Gastroesophageal sphincter (tissue), 4 donors: ENCODE measurements around the gene CEP78. TPM values are rescaled to one million over a fixed set of nuclear protein-coding genes. Genes with fewer than 3 reads are reported as not detected.
"Not testable (repeated sequence)": the region's sequence is repeated elsewhere in the genome, so short reads cannot be mapped to it uniquely, and the experiment has no call there.

Source experiments
- ATAC-seq: fragments of 150-250 bp; one replicate; pipeline ENCODE4 v1.9.1; 2016; ENCODE audit warnings: mild to moderate bottlenecking, moderate library complexity
- H3K27ac ChIP-seq, 4 donors: fragments of 200-600 bp; sonication (generic) in 3 of 4; 1 replicate in 3 of 4; 2 replicates in 1 of 4; pipeline ENCODE4 v1.5.1; 2016 to 2019
- H3K27me3 ChIP-seq: fragments of 200-600 bp; sonication (generic); one replicate; pipeline ENCODE4 v1.5.1; 2019
- H3K36me3 ChIP-seq, 2 donors: fragments of 200-600 bp; sonication (generic); one replicate each; pipeline ENCODE4 v1.5.1; 2019; ENCODE audit warnings: control low read depth in 1 of 2
- H3K4me1 ChIP-seq, 3 donors: fragments of 200-600 bp; sonication (generic); 1 replicate in 2 of 3; 2 replicates in 1 of 3; pipeline ENCODE4 v1.5.1; 2016 to 2019; ENCODE audit warnings: control low read depth in 2 of 3
- H3K4me3 ChIP-seq, 2 donors: fragments of 200-600 bp; sonication (generic); one replicate each; pipeline ENCODE4 v1.5.1; 2019; ENCODE audit warnings: mild to moderate bottlenecking in 1 of 2, moderate library complexity in 1 of 2
- H3K9me3 ChIP-seq, 3 donors: fragments of 200-600 bp; sonication (generic); one replicate each; pipeline ENCODE4 v1.5.1; 2017 to 2019; ENCODE audit warnings: control low read depth in 2 of 3
- EP300 ChIP-seq: sonication (generic); formaldehyde crosslinking; IDR thresholded peaks from one replicate; pipeline ENCODE4 v1.6.1; 2017; ENCODE audit warnings: antibody characterized with exemption, mild to moderate bottlenecking
- POLR2A ChIP-seq, 2 donors: fragments of 450-650 bp; IDR thresholded peaks; one replicate each; pipeline ENCODE4 v1.6.1; 2017; ENCODE audit warnings: antibody characterized with exemption in 2 of 2, mild to moderate bottlenecking in 2 of 2, moderate library complexity in 1 of 2
- POLR2AphosphoS5 ChIP-seq: sonication (generic); formaldehyde crosslinking; IDR thresholded peaks from one replicate; pipeline ENCODE4 v1.6.1; 2017; ENCODE audit warnings: antibody characterized with exemption
- WGBS, 2 donors: methylation state at CpG; one replicate each; pipeline ENCODE4 v1.1.5; 2018; ENCODE audit warnings: low coverage in 1 of 2; 5-methylcytosine and 5-hydroxymethylcytosine counted together
- total RNA-seq, 4 donors: library from RNA; depleted of rRNA; stranded (reverse); fragments of >200 nt; gene quantifications; one replicate each; pipeline ENCODE4 v1.1.0, GENCODE V29; 2016
- TF ChIP-seq, protein P1 (sequence below), 4 experiments: fragments of 200-600 bp in 2 of 4; fragments of 450-650 bp in 2 of 4; sonication (generic) in 1 of 4; IDR thresholded peaks; one replicate each; pipeline ENCODE4 v1.5.1; 2017 to 2019; ENCODE audit warnings: antibody characterized with exemption in 4 of 4, mild to moderate bottlenecking in 2 of 4, moderate library complexity in 2 of 4

The CEP78 gene
- total RNA-seq, 4 donors from 2014 or later = 7.4 to 11.1 (median 9.3) TPM

DNA sequence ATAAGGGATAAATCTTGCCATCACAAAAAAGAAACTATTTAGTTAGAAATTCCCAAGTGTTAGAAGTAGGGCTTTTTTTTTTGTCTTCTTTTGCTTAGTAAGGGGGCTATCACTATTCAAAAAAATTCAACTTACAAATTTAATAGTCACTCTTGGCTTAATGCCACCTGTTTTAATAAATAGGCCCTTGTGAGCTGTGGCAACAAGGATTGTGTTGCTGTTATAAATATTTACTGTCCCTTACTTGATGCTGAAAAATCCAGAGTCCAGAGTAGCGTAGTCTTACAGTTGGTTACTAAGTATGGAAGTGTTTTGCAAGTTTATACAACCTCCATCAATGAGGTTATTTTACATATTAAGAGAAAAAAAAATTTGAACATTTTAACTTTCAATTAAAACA is 21.4 kb upstream of the CEP78 start:
- no peak overlapping the region for H3K4me3 ChIP-seq
- H3K27ac ChIP-seq = no peak overlapping the region
- peaks cover 0 to 13% (median 0%) of the 10 kb centered on the region in 3 donors for H3K4me1 ChIP-seq
- H3K9me3 ChIP-seq = no peaks in the 10 kb centered on the region
- WGBS, 2 donors = 60 to 88% methylated on average over 1 of the region's 1 CpG
- ATAC-seq = no peak
- TF ChIP-seq EP300 (no peak), POLR2A (IDR thresholded peaks at IDR 0.05) (no peak), POLR2AphosphoS5 (no peak)
- TF ChIP-seq, protein P1, sequence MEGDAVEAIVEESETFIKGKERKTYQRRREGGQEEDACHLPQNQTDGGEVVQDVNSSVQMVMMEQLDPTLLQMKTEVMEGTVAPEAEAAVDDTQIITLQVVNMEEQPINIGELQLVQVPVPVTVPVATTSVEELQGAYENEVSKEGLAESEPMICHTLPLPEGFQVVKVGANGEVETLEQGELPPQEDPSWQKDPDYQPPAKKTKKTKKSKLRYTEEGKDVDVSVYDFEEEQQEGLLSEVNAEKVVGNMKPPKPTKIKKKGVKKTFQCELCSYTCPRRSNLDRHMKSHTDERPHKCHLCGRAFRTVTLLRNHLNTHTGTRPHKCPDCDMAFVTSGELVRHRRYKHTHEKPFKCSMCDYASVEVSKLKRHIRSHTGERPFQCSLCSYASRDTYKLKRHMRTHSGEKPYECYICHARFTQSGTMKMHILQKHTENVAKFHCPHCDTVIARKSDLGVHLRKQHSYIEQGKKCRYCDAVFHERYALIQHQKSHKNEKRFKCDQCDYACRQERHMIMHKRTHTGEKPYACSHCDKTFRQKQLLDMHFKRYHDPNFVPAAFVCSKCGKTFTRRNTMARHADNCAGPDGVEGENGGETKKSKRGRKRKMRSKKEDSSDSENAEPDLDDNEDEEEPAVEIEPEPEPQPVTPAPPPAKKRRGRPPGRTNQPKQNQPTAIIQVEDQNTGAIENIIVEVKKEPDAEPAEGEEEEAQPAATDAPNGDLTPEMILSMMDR (IDR thresholded peaks at IDR 0.05) = no peak
- H3K27me3 ChIP-seq = no peaks in the 10 kb centered on the region
- no peaks in the 10 kb centered on the region for H3K36me3 ChIP-seq

DNA sequence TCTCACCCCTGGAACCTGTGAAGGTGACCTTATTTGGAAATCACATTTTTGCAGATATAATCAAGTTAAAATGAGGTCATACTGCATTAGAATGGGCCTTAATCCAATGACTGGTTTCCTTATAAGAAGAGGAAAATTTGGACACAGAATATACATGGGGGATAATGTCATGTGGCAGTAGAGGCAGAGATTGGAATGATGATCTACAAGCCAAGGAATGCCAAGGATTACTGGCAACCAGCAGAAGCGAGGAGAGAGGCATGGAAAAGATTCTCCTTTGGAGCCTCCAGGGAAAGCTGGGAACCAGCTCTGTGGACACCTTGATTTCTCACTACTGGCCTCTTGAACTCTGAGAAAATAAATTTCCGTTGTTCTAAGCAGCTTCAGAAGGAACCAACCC is 20.2 kb upstream of the CEP78 start:
- Histone ChIP-seq H3K27ac (no peak overlapping the region), H3K9me3 (no peaks in the 10 kb centered on the region), H3K36me3 (no peaks in the 10 kb centered on the region), H3K27me3 (no peaks in the 10 kb centered on the region), H3K4me1 (peaks cover 0 to 13% (median 0%) of the 10 kb centered on the region in 3 donors), H3K4me3 (no peak overlapping the region)
- TF ChIP-seq POLR2AphosphoS5 = no peak
- TF ChIP-seq, protein P1 (IDR thresholded peaks at IDR 0.05) = no peak
- TF ChIP-seq POLR2A (IDR thresholded peaks at IDR 0.05) = no peak
- no peak for TF ChIP-seq EP300
- 75 to 83% methylated on average over 2 of the region's 2 CpGs for WGBS, 2 donors
- ATAC-seq = no peak

DNA sequence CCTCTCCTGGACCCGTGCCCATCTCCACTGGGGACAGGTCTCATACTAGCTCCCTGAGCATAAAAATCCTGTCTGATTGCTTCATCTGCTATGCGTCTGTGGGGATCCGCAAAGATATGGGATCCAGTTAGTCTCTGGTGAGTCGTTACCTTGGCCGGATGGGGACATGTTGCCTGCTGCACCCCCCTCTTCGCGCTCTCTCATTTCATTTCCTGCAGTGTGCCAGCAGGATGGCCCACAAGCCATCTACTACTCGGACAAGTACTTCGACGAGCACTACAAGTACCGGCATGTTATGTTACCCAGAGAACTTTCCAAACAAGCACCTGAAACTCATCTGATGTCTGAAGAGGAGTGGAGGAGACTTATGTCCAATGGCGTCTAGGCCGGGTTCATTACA is 17.0 kb upstream of the CEP78 start:
- Histone ChIP-seq H3K9me3 (no peaks in the 10 kb centered on the region), H3K27ac (no peak overlapping the region), H3K36me3 (no peaks in the 10 kb centered on the region), H3K4me1 (peaks cover 0 to 7% (median 0%) of the 10 kb centered on the region in 3 donors), H3K4me3 (no peak overlapping the region), H3K27me3 (no peaks in the 10 kb centered on the region)
- TF ChIP-seq POLR2AphosphoS5 = no peak
- no peak for ATAC-seq
- WGBS, 2 donors = 82 to 85% methylated on average over 3 to 12 of the region's 13 CpGs

DNA sequence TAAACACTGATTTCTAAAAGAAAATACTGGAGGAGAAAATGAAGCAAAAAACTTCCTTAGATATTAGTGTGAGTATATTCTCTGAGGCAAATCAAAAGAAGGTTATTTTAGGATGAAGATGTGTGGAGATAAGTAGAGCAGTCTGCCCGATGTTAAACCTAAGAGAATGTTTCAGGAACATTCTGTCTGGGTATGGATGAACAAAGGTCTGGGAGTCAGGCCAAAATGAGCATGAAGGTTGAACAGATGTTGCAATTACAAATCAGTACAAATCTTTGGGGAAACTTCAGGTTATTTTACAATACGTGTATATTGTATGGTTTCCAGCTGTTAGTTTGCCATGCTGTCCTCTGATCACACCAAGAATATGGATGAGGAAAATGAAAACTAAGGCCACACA is 14.4 kb upstream of the CEP78 start:
- no peak overlapping the region for H3K4me3 ChIP-seq
- no peaks in the 10 kb centered on the region for H3K36me3 ChIP-seq
- no peak overlapping the region for H3K27ac ChIP-seq
- H3K27me3 ChIP-seq = no peaks in the 10 kb centered on the region
- ATAC-seq = no peak
- TF ChIP-seq EP300 = no peak
- TF ChIP-seq POLR2AphosphoS5 = no peak
- TF ChIP-seq, protein P1 (IDR thresholded peaks at IDR 0.05) = no peak
- TF ChIP-seq POLR2A (IDR thresholded peaks at IDR 0.05) = no peak
- no peaks in the 10 kb centered on the region for H3K9me3 ChIP-seq
- WGBS, 2 donors = 29 to 50% methylated on average over 1 to 2 of the region's 2 CpGs
- H3K4me1 ChIP-seq = no peaks in the 10 kb centered on the region

DNA sequence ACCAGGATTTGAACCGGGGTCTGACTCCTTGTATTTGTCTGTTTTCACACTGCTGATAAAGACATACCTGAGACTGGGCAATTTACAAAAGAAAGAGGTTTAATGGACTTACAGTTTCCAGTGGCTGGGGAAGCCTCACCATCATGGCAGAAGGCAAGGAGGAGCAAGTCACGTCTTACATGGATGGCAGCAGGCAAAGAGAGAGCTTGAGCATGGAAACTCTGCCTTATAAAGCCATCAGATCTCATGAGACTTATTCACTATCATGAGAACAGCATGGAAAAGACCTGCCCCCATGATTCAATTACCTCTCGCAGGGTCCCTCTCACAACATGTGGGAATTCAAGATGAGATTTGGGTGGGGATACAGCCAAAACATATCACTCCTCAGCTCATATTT is 14.0 kb upstream of the CEP78 start:
- ATAC-seq, H3K27me3 ChIP-seq: not testable (repeated sequence)
- WGBS, 2 donors = 79 to 93% methylated on average over 2 to 3 of the region's 3 CpGs

DNA sequence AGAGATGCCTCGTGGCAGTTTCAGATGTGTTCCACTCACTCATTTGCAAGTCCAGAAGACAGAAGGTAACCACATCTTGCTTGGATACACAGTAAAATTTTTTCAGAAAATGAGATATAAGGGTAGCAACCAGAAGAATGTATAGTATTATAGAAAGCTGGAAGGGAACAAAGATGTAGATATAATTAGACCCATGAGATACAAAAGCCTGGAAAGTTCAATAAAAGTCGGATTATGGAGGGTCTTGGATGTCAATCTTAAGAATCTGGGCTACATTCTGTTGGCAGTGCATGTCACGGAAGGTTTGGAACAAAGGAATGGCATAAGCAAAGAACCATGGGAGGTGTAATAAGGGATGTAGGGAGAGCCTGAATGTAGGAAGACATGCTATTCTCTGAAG is 5.1 kb upstream of the CEP78 start:
- H3K27me3 ChIP-seq = no peaks in the 10 kb centered on the region
- H3K4me3 ChIP-seq = no peak overlapping the region
- TF ChIP-seq, protein P1 (IDR thresholded peaks at IDR 0.05) = no peak
- TF ChIP-seq POLR2A (IDR thresholded peaks at IDR 0.05) = no peak
- TF ChIP-seq EP300 = no peak
- no peak for TF ChIP-seq POLR2AphosphoS5
- ATAC-seq = no peak
- peaks cover 0 to 9% (median 0%) of the 10 kb centered on the region in 3 donors for H3K4me1 ChIP-seq
- H3K36me3 ChIP-seq = no peaks in the 10 kb centered on the region
- no peaks in the 10 kb centered on the region for H3K9me3 ChIP-seq
- 58 to 97% methylated on average over 3 of the region's 3 CpGs for WGBS, 2 donors
- no peak overlapping the region for H3K27ac ChIP-seq

More for the DNA sequence above, 14.0 kb upstream of the CEP78 start:
- not testable (repeated sequence) for H3K9me3 ChIP-seq, H3K4me1 ChIP-seq, H3K36me3 ChIP-seq, H3K4me3 ChIP-seq, H3K27ac ChIP-seq

DNA sequence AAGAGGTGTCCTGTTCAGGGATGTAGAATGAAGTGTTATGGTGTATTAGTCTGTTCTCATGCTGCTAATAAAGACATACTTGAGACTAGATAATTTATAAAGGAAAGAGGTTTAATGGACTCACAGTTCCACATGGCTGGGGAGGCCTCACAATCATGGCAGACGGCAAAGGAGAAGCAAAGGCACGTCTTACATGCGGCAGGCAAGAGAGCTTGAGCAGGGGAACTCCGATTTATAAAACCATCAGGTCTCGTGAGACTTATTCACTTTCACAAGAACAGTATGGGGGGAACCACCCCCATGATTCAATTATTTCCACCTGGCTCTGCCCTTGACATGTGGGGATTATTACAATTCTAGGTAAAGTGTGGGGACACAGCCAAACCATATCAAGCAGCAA is 3.4 kb upstream of the CEP78 start:
- not testable (repeated sequence) for H3K9me3 ChIP-seq, H3K36me3 ChIP-seq, H3K4me3 ChIP-seq, H3K27me3 ChIP-seq, H3K27ac ChIP-seq, ATAC-seq
- H3K4me1 ChIP-seq = peaks cover 0 to 19% (median 0%) of the 10 kb centered on the region in 3 donors
- WGBS, 2 donors = 92 to 97% methylated on average over 5 of the region's 5 CpGs
